Stimulated activated CD8-positive, alpha-beta memory T cell treated with anti-CD3 and anti-CD28 coated beads, Interleukin-4, amount 100 ng/mL, for 48 hours (primary cell): ENCODE data around the gene NCCRP1.

ENCODE experiments used
- DNase-seq: peaks from one replicate; pipeline ENCODE4 v3.0.0-alpha.2; 2020

NCCRP1 gene, protein sequence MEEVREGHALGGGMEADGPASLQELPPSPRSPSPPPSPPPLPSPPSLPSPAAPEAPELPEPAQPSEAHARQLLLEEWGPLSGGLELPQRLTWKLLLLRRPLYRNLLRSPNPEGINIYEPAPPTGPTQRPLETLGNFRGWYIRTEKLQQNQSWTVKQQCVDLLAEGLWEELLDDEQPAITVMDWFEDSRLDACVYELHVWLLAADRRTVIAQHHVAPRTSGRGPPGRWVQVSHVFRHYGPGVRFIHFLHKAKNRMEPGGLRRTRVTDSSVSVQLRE

GRCh38 chr19:39196860-39197562 lies at the start of gene NCCRP1:
Gene NCCRP1 (plus strand): TSS chr19:39196964. CDS start chr19:39196983, 19 bp downstream.
- DNase-seq = no peak

DNA sequence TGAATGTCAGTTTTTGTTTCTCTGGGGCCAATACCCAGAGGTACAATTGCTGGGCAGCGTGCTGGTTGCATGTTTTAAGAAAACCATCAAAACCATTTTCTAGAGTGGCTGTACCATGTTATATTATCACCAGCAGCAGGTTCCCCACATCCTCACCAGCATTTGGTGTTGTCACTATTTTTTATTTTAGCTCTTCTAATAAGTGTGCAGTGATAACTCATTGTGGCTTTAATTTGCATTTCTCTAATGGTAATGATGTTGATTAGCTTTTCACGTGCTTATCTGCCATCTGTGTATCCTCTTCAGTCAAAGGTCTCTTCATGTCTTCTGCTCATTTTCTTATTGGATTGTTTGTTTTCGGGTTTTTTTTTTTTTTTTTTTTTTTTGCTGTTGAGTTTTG lies 49.3 kb upstream of the NCCRP1 start:
- DNase-seq = no peak

- DNase-seq = no peak
Observed at GRCh38 chr19:39148939-39149529, 47.7 kb upstream of the NCCRP1 start.

DNA sequence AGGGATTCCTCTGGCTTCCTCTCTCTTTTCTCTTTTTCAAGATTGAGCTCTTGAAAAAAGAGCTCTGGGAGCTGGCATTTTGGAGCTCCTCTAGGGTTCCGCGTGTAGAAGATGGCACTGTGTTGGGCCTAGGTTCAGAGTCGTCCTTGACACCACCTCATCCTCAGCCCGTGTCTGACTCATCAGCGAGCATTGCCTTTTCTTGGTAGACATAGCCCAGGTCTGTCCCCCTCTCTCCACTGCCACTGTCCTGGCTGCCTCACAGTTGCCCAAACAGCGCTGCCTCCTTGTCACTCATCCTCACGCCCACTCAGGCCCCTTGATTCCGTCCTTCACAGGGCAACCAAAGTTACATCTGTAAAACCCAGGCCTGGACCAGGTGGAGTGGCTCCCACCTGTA lies 46.5 kb upstream of the NCCRP1 start:
- DNase-seq = no peak

DNA sequence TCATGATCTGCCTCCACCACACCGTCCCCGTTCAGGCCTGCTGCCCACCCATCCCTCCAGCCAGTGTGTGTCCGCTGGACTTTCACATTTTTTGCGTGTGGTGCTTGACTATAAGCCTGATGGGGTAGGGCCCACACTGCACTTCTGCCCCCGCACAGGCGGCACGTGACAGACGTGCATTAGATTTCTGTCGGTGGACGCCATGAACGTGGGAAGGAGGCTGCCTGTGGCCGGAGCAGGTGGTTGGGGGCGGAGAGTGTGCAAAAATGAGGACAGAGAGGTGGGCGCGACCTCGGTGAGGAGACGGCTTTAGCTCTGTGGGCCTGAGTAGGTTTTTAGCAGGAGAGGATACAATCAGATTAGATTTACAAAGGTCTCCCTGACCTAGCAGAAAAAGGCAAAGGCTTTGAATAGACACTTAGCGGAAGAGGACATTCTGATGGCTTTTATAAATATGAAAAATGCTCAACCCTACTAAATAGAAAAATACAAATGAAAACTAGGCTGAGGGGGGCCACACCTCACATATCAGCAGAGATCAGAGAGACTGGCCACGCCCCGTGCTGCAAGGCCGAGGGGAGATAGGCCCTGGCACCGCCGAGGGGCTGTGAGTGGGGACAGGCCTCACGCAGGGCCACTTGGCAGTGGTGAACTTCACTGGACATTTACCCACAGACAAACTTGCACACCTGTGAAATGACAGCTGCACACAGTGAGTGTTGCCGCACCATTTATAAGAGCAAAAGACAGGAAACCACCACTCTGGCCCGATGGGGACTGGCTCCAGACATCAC lies 45.8 kb upstream of the NCCRP1 start:
- DNase-seq = no peak

DNA sequence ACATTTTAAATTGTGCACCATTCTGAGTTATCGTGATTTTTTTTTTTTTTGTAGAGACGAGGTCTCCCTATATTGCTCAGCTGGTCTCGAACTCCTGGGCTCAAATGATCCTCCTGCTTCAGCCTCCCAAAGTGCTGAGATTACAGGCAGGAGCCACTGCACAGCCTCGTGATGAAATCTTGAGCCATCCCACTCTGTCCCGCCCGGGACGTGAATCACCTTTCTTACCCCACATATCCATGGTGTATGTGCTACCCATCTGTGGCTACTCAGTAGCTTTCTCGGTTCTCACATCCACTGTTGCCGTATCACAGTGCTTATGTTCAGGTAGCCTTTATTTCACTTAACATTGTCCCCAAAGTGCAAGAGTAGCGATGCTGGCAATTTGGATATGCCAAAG lies 44.7 kb upstream of the NCCRP1 start:
- no peak for DNase-seq

GRCh38 chr19:39154100-39154628 lies 42.6 kb upstream of the NCCRP1 start:
- no peak for DNase-seq

GRCh38 chr19:39154629-39155100 lies 42.1 kb upstream of the NCCRP1 start:
- DNase-seq = no peak

DNA sequence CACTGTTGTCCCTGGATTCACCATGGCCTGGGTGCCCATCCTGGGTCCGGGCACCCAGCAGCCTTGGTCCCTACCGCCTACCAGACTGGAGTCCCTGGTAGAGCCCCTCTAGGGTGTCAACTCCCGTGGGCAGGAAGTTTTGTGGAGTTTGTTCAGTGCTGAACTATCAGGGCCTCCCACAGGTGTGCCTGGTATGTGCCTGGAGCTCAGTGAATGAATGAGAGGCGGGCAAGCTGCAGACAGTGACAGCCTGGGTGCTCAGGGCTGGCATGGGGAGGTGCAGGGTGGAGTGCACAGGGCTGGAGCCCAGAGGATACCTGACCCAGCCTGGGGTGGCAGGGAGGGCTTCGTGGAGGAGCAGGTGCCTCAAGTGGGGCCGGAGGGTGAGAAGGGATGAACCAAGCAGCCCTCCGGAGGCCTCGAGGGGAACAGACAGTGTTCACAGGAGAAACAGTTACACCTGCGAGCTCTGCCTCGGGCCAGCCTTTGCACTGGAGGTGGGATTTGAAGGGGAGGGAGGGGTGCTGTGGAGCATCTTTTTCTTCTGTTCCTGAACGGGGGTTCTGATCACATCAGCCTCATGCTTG lies 41.6 kb upstream of the NCCRP1 start:
- no peak for DNase-seq

DNA sequence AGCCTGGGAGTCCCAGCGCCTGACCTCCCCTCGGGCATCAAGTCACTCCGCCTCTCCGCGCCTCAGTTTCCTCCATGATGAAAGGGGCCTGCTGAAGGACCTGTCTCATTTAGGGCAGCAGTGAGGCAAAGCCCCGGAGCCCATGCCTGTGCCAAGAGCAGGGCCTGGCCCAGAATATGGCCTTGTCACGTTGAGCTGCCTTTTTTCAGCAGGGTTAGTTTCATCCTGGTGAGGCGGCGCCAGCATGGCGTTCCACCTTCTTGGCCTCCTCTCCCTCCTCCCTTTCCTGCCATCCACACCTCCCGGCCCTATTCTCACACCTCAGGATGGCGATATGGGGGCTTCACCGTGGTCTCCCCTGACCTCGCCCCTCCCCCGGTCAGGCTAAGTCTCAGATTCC lies 41.0 kb upstream of the NCCRP1 start:
- DNase-seq = no peak

DNA sequence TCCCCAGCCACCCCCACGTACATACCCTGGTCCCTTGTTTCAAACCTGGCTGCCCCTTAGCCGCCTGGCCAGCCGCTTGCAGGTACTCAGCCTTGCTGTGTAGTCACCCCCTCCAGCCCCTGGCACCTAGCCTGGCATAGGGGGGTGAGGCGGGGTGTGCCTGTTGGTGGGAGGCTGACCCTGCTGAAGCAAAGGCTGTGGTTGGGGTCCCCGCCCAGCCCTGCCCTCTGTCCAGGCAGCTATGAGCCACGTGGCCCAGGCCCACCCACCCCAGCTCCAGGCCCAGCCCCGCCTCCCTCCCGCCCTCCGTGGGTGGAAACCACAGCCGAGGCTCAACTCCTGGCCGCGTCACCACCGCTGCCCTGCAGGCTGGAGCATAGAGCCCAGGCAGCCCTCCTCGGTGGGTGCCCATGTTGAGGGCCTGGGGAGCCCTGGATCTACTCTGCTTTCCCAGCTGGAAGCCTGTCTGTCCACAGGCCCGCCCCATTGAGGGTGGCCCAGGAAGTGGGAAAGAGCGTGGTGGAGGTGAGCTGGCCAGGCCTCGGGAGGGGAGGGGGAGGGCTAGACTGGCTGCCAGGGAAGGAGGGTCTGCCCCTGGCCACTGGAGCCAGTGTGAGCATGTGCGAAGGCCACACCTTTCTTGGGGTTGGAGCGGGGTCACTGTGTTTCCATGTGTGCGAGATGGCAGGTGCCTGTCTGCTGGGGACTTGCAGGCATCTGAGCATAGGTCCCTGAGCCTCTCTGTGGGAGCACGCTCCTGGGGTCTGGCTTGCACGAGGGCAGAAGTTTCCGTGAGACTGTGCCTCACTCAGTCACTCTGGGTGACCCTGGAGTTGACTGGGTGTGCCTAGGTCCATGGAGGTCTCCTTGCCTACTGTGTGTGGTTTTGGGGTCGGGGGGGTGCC lies 40.2 kb upstream of the NCCRP1 start:
- peak; percentile 39 for DNase-seq

- DNase-seq = no peak
Observed at GRCh38 chr19:39157275-39157996, 39.3 kb upstream of the NCCRP1 start.

GRCh38 chr19:39157997-39158389 lies 38.8 kb upstream of the NCCRP1 start:
- no peak for DNase-seq

DNA sequence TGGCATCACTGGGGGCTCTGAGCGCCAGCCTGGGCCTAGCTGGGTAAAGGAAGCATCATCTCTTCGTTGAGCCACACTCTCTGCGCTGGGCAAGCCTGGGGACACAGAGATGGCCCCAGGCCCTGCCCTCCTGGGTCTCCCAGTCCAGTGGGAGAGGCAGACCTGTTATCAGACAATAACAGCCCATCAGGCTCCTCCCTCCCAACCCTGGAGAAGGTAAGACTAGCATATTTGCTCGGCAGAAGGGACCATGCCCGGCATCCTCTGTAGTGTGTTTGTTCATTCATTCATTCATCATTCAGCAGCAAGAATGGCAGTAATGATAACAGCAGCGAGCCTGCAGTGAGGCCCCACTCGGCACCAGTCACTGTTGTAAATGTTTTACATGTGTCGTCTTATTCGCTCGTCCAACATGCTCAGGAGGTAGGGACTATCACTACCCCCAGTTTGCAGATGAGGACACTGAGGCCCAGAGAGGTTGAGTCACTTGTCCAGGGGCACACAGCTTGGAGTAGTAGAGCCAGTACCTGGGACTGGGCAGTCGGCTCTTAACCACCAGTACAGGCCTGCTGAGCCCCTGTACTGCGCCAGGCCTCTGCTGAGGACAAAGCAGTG lies 38.0 kb upstream of the NCCRP1 start:
- DNase-seq = no peak

DNA sequence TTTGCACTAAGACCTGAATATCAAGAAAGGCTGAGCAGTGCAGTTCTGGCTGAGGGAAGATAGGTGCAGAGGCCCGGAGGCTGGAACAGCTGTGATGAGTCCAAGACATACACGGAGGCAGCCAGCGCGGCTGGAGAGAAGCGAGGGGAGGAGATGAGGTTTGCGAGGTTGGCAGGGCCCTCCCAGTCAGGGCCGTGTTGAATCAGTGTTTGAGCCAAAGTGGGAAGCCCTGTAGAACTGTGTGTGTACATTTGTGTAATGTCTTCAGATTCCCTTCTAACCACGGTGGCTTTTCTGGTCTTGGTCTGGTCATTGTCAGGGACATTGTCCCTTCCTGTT lies 36.3 kb upstream of the NCCRP1 start:
- no peak for DNase-seq

DNA sequence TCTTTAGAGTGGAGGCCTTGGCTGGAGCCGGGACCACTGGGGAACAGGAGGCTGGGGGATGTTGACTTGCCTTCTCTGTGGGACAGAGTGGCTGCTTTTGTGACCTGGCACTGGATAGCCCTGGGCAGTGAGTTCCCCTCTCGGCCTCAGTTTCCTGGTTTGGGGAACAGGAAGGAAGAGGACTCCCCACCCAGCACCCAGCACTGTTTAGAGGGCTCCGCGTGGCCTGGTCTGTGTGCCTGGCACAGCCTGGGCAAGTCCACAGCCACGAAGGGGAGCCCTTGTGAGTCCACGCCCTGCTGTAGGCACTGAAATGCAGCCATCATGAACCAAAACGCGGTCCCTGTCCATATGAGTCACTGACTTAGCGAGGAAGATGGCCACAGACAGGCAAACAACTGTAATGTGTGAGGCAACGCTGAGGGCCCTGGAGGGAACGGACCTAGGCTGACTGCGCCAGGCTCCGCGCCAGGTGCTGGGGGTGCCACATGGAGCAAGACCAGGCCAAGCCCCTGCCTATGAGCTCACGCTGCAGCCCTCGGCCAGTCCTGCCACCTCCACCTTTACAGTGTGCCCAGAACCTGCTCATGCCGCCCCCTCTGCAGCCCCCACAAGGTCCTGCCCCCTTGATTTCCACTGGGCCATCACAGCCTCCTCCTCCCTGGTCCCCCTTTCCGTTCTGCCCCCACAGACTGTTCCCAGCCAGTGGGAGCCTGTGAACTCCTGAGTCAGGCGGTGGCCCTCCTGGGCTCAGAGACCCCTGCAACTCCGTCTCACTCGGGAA lies 35.7 kb upstream of the NCCRP1 start:
- no peak for DNase-seq

- DNase-seq = no peak
Observed at GRCh38 chr19:39162441-39163043, 34.2 kb upstream of the NCCRP1 start.

DNA sequence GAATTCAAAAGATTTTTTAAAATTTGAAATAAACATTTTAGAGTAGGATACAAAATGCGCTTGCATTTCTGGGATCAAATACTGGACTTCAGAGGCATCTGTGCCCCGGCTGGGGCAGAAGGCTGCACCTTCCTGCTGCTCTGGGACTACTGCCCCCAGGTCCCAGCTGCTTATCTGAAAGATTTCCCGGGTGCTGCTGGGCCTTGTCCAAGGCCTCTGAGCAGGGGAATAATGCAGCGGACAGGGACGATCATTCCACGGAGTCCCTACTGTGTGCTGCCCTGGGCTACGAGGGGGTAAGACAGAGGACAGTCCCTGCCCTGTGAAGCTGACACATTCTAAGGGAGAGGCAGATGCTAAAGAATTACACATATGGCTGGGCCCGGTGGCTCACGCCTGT lies 33.1 kb upstream of the NCCRP1 start:
- DNase-seq = no peak

DNA sequence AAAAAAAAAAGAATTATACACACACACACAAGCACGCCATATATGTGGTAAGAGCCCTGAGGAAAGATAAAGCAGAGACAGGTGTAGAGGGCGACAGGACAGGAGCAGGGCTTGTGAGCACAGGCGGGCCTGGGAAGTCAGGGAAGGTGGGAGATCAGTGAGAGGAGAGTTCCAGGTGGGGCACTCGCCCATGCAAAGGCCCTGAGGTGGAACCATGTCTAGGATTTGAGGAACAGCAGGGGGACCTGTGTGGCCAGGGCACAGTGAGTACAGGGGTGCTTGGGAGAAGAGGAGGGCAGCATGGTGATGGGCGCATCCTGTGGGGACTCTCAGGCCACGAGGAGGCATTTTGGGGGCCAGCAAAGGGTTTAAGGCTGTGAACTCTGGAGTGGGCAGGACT lies 32.5 kb upstream of the NCCRP1 start:
- DNase-seq = no peak
